Neural crest cell (in vitro differentiated cells): Measurements from ENCODE around the gene TPH2. TPM values are rescaled to one million over a fixed set of nuclear protein-coding genes. Genes with fewer than 3 reads are reported as not detected.

Experiments used
- DNase-seq: peaks from one replicate; pipeline ENCODE4 v3.0.0; 2021; ENCODE audit warnings: low read depth, mixed read lengths, low spot score
- H3K27ac Mint-ChIP-seq: one replicate; pipeline ENCODE4 v1.8.0; 2021; ENCODE audit warnings: mild to moderate bottlenecking, mixed read lengths; ENCODE audit not compliant: unreplicated experiment
- H3K27me3 Mint-ChIP-seq: 2 replicates; pipeline ENCODE4 v1.8.0; 2021; ENCODE audit warnings: low read depth, mild to moderate bottlenecking, mixed read lengths
- H3K36me3 Mint-ChIP-seq: 2 replicates; pipeline ENCODE4 v1.8.0; 2021; ENCODE audit warnings: low read depth, mild to moderate bottlenecking, mixed read lengths
- H3K4me1 Mint-ChIP-seq: 2 replicates; pipeline ENCODE4 v1.8.0; 2021; ENCODE audit warnings: mixed read lengths
- H3K4me3 Mint-ChIP-seq: one replicate; pipeline ENCODE4 v1.8.0; 2021; ENCODE audit warnings: mild to moderate bottlenecking, mixed read lengths
- H3K9me3 Mint-ChIP-seq: 2 replicates; pipeline ENCODE4 v1.8.0; 2021; ENCODE audit warnings: mixed read lengths
- long read RNA-seq: library from polyadenylated mRNA; unstranded; transcript quantifications from one replicate; pipeline ENCODE4 v2.0.0, GENCODE V29; 2020
- total RNA-seq: library from RNA; stranded (reverse); gene quantifications from 2 replicates; pipeline ENCODE4 v1.2.1, GENCODE V29; 2021
- TF ChIP-seq, protein P1 (sequence below): fragments of 200-600 bp; sonication (generic); conservative IDR thresholded peaks from 2 replicates; pipeline ENCODE4 v1.5.0; 2021; ENCODE audit warnings: antibody characterized with exemption, mild to moderate bottlenecking

Gene TPH2
- 0.09 and 0.23 TPM in 2 replicates for total RNA-seq
- long read RNA-seq, result 0 reads

DNA sequence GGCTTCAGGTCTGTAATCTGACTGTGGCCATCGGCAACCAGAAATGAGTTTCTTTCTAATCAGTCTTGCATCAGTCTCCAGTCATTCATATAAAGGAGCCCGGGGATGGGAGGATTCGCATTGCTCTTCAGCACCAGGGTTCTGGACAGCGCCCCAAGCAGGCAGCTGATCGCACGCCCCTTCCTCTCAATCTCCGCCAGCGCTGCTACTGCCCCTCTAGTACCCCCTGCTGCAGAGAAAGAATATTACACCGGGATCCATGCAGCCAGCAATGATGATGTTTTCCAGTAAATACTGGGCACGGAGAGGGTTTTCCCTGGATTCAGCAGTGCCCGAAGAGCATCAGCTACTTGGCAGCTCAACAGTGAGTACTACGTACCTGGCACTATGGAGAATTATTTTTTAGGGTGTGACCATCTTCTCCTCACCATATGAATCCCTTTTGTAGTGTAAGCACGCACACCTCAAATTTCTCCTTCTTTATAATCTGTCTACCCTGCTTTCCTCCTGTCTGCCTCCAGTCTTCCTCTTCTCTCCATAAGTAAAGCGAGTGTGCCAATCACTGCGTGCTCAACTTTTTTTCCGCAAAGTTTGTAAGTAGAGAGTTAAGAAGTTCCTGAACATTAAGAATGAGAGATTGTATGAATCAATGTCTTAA is at the start of gene TPH2:
TPH2 (plus strand) TSS at position 118 of the 658 bp plus-strand sequence; CDS start at position 260, 142 bp downstream.
- H3K9me3 Mint-ChIP-seq, result no peaks in the 10 kb centered on the region
- H3K27me3 Mint-ChIP-seq, result peaks cover 59% of the 10 kb centered on the region
- peak; percentile 90 for DNase-seq
- no peaks in the 10 kb centered on the region for H3K4me1 Mint-ChIP-seq
- TF ChIP-seq, protein P1, sequence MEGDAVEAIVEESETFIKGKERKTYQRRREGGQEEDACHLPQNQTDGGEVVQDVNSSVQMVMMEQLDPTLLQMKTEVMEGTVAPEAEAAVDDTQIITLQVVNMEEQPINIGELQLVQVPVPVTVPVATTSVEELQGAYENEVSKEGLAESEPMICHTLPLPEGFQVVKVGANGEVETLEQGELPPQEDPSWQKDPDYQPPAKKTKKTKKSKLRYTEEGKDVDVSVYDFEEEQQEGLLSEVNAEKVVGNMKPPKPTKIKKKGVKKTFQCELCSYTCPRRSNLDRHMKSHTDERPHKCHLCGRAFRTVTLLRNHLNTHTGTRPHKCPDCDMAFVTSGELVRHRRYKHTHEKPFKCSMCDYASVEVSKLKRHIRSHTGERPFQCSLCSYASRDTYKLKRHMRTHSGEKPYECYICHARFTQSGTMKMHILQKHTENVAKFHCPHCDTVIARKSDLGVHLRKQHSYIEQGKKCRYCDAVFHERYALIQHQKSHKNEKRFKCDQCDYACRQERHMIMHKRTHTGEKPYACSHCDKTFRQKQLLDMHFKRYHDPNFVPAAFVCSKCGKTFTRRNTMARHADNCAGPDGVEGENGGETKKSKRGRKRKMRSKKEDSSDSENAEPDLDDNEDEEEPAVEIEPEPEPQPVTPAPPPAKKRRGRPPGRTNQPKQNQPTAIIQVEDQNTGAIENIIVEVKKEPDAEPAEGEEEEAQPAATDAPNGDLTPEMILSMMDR, result peak; percentile 75
- H3K4me3 Mint-ChIP-seq, result no peak within 1 kb of the TSS
- no peaks in the 10 kb centered on the region for H3K36me3 Mint-ChIP-seq
- H3K27ac Mint-ChIP-seq, result no peak within 1 kb of the TSS

- Mint-ChIP-seq H3K4me1 (no peaks in the 10 kb centered on the region), H3K9me3 (no peaks in the 10 kb centered on the region), H3K27ac (no peak overlapping the region), H3K36me3 (peaks cover 7% of the 10 kb centered on the region), H3K4me3 (no peak overlapping the region), H3K27me3 (no peaks in the 10 kb centered on the region)
- DNase-seq, result no peak
- TF ChIP-seq, protein P1, result no peak
These were observed 48.2 kb upstream of the TPH2 start for GRCh38 chr12:71890475-71890874.

GRCh38 chr12:71892059-71892458 is 46.6 kb upstream of the TPH2 start:
- no peak for DNase-seq
- H3K27me3 Mint-ChIP-seq, result no peaks in the 10 kb centered on the region

DNA sequence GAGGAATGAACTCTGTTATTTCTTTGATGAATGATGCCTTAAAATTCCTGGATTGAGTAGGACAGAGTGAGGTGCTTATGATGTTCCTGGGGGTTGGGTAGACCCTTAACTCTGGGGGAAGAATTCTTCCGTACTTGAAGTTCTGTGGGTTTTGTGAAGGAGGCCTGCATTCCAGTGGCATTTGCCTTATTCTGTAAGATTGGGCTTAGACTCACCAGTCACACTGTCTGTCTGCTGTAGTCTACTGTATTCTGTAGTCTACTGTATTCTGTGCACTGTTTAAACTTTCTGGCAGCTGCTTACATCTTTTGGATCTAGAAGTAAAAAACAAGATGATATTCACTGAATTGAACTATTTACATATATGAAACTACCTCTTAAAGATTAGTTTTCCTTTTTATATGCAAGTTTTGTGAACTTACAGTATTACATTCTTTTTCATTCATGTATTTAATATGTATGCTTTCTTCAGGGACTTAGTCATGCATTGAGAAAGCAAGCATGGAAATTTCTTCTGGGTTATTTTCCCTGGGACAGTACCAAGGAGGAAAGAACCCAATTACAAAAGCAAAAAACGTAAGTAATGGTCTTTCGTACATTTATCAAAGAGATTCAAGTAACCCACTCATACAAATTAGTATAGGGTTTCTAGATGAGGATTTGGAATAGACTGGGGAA is 42.3 kb upstream of the TPH2 start:
- no peak for DNase-seq
- no peaks in the 10 kb centered on the region for H3K36me3 Mint-ChIP-seq
- H3K4me3 Mint-ChIP-seq, result no peak overlapping the region
- no peak overlapping the region for H3K27ac Mint-ChIP-seq
- TF ChIP-seq, protein P1, result no peak
- H3K9me3 Mint-ChIP-seq, result no peaks in the 10 kb centered on the region
- no peaks in the 10 kb centered on the region for H3K4me1 Mint-ChIP-seq
- H3K27me3 Mint-ChIP-seq, result no peaks in the 10 kb centered on the region

More at GRCh38 chr12:71892059-71892458, 46.6 kb upstream of the TPH2 start:
- H3K36me3 Mint-ChIP-seq, result peaks cover 2% of the 10 kb centered on the region
- H3K9me3 Mint-ChIP-seq, result no peaks in the 10 kb centered on the region
- TF ChIP-seq, protein P1, result no peak
- no peaks in the 10 kb centered on the region for H3K4me1 Mint-ChIP-seq
- H3K27ac Mint-ChIP-seq, result no peak overlapping the region
- no peak overlapping the region for H3K4me3 Mint-ChIP-seq

DNA sequence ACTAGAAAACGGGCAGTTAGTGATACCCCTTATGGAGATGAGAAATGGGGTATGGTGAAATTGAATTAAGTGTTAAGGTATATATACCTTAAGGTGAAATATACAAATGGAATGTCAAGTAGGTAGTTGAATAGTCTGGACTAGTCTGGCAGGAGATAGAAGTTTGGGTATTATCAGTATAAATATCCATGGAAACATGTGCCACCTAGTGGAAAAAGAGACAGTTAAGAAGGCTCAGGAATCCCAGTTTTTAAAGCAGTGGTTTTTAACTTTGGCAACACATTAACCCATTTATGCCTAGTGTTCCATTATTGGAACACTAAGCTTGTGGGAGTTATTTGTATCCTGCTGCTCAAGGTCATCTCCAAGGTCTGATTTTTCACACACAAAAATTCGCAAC is 38.6 kb upstream of the TPH2 start:
- Mint-ChIP-seq H3K27me3 (no peaks in the 10 kb centered on the region), H3K4me3 (no peak overlapping the region), H3K9me3 (no peaks in the 10 kb centered on the region), H3K27ac (no peak overlapping the region), H3K4me1 (no peaks in the 10 kb centered on the region), H3K36me3 (peaks cover 8% of the 10 kb centered on the region)
- TF ChIP-seq, protein P1, result peak; percentile 46
- DNase-seq, result no peak
